Activated CD8-positive, alpha-beta memory T cell treated with anti-CD3 and anti-CD28 coated beads for 48 hours (primary cell): ENCODE measurements around the gene SNCAIP.

ENCODE experiments used
- DNase-seq, 3 experiments: peaks; one replicate each; pipeline ENCODE4 v3.0.0-alpha.2; 2020; ENCODE audit warnings: low read depth in 2 of 3, low spot score in 2 of 3

Gene SNCAIP

DNA sequence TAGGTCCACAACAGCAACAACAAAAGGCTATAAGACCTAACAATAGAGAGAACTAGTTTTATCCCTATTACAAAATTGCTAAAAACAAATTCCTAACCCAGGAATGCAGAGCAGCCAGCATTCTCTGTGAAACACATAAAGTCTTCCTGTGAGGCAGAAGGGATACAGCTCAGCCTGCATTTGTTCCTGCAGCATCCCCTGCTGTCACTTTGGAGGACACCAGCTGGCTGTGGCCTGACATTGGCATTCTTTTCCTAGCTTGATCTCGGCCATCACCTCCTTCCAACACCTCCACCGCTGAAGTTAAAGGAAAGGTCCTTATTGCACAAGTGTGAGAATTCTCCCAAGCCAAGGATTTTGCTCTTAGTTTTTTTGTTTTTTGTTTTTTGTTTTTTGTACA, 186.1 kb downstream of the SNCAIP start:
- no peak for DNase-seq

DNA sequence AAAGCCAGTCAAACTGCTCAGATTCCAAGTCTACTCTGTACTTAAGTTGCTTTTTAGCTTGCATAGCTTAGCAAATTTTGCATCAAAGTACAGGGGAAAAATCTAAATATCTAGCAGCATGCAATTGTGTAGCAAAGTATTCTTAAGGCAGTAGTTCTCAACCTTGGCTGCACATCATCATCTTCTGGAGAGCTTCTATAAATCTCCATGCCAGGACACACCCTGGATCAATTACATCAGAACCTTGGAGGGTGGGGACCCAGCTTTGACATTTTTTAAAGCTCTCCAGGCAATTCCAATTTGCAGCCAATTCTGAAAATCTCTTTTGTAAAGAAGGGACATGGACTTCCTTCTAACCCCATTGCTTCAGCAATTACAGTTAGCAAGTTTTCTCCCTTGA, 187.5 kb downstream of the SNCAIP start:
- DNase-seq: no peak

DNA sequence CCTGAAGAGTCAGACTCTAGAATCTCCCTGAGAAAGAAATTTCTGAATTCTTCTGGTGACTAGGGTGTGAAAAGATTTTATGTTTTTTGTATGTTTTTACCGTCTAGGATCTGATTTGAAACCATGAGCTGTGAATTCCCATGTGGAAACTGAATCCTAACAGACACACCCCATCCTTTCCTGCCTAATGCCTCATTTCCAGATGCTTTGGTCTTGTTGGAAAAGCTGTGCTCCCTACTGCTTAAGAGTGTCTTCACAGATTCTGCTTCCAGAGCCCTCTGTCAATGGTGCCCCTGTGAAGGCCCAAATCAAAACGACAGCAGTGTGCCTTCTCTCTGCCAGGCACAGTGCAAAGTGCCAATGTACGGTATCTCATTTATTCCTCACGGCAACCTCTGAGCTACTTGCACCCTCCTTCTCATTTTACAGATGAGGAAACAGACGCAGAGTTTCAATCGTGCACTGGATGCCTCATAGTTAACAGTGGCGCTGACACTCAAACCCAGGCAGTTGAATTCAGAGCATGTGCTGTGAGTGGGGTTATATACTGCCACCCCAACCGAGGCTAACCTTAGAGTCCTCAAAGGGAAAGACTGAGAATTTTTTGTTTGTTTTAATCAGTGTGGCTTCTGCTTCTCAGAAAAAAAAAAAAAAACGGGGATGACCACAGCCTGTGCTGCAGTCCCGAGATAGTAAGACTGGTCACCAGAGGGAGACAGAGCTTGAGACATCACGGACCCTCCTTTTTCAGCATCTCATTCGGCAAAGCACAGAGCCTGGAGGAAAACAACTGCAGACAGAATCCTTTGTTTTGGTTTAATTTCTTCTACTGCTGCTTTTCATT, 188.4 kb downstream of the SNCAIP start:
- DNase-seq: no peak

DNA sequence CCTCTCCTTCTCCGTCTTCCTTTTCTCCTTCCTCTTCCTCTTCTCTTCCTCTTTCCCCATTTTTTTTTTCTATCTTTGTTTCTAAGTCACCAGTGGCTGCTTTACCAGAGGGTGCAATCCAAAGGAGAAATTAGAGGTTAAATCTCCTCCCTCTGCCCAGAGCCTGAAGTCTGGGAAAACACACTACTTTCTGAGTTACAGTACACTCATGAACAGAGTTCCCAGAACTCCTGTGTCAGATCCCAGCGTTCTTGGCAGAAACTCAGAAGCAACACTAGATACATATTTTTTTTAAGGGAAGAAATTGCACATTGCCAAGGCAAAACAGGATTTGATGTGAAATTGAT, 189.0 kb downstream of the SNCAIP start:
- DNase-seq: no peak

DNA sequence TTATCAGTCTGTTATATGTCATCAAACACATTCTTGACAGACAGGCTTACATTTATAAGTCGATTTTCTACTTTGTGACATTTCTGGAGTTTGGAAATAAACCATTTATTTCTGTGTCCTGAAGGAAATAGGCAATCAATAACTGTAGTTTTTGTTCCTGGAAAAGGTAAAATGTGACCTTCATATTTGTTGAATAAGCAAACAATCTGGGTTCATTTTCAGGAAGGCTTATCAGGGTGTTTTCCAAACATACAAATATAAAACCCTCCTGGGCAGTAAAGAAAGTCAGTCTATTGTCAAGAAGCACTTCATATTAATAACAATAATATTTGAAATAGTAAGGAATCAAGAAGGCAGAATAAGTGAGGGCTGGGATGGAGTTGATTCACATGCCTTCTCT, 195.0 kb downstream of the SNCAIP start:
- DNase-seq: no peak

DNA sequence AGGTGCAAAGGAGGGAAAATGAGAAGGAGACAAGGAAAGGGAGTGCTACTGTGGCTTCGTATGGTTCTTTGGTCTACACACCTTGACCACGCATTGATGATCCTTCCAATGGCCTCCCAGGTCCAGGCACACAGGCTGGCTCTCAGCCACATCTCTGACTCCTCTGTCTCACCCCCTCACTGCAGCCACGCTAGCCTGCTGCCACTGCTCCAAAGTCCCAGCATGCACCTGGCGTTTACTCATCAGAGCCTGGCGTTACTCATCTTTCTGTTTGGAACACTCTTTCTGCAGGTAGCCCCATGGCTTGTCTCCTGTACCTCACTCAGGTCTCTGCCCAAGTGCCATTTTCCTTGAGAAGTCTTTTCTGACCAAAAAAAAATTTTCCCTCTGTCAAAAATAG, 195.5 kb downstream of the SNCAIP start:
- DNase-seq: no peak

DNA sequence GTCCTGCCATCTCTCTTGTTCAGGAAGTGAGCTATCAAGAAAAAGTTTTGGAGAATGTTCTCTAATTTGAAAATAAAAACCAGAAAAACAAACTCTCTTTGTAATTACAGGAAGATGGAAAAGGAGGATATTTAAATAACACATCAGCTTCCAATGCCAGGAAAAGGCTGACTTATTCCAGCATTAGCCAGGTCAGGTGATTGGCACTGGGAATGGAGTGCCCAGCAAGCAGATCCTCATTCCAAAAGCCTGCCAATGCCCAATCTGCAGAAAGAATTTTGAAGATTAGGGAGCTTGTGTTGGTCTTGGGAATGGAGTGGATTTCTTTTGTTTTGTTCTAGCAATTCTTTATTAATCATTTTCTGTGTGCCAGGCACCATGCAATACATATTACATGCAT, 196.6 kb downstream of the SNCAIP start:
- DNase-seq: no peak
